Pons (tissue), 1 donor: ENCODE data around the gene SMCO2.

Experiments used
- DNase-seq: peaks from one replicate; pipeline ENCODE4 v3.0.0-alpha.2; 2016; ENCODE audit warnings: low spot score

The SMCO2 gene

GRCh38 chr12:27446436-27446835 lies at the start of gene SMCO2:
SMCO2 (plus strand) TSS chr12:27446736; CDS start chr12:27470632, 23,896 bp downstream.
- DNase-seq = no peak

- DNase-seq = no peak
Measured at GRCh38 chr12:27398466-27398865, 48.1 kb upstream of the SMCO2 start.

GRCh38 chr12:27399074-27399473 lies 47.5 kb upstream of the SMCO2 start:
- no peak for DNase-seq

- DNase-seq = no peak
Measured at GRCh38 chr12:27400856-27401354, 45.6 kb upstream of the SMCO2 start.

GRCh38 chr12:27412047-27412446 lies 34.5 kb upstream of the SMCO2 start:
- no peak for DNase-seq

- no peak for DNase-seq
Measured at GRCh38 chr12:27422697-27423096, 23.8 kb upstream of the SMCO2 start.

- peak; percentile 76 for DNase-seq
Measured at GRCh38 chr12:27424631-27425230, 21.8 kb upstream of the SMCO2 start.

GRCh38 chr12:27425306-27425705 lies 21.2 kb upstream of the SMCO2 start:
- DNase-seq = no peak

- no peak for DNase-seq
Measured at GRCh38 chr12:27426743-27427487, 19.6 kb upstream of the SMCO2 start.

- DNase-seq = no peak
Measured at GRCh38 chr12:27427824-27428223, 18.7 kb upstream of the SMCO2 start.

GRCh38 chr12:27428466-27428865 lies 18.1 kb upstream of the SMCO2 start:
- no peak for DNase-seq

- no peak for DNase-seq
Measured at GRCh38 chr12:27429606-27430005, 16.9 kb upstream of the SMCO2 start.

GRCh38 chr12:27431185-27431584 lies 15.4 kb upstream of the SMCO2 start:
- DNase-seq = no peak

- DNase-seq = no peak
Measured at GRCh38 chr12:27434673-27435565, 11.6 kb upstream of the SMCO2 start.

- no peak for DNase-seq
Measured at GRCh38 chr12:27436029-27436428, 10.5 kb upstream of the SMCO2 start.

GRCh38 chr12:27436768-27437167 lies 9.8 kb upstream of the SMCO2 start:
- DNase-seq = no peak

GRCh38 chr12:27437839-27438238 lies 8.7 kb upstream of the SMCO2 start:
- DNase-seq = no peak

- no peak for DNase-seq
Measured at GRCh38 chr12:27447761-27448160, 1.2 kb downstream of the SMCO2 start.

- no peak for DNase-seq
Measured at GRCh38 chr12:27449026-27449425, 2.5 kb downstream of the SMCO2 start.

GRCh38 chr12:27449893-27450534 lies 3.5 kb downstream of the SMCO2 start:
- no peak for DNase-seq

- no peak for DNase-seq
Measured at GRCh38 chr12:27451036-27451825, 4.7 kb downstream of the SMCO2 start.
